DOHH2 (cell line): ENCODE results near the gene FAM219A.

Source experiments
- H3F3A ChIP-seq: fragments of 200-600 bp; sonication (generic), shearing (Covaris generic); 2 replicates; pipeline ENCODE4 v1.6.0; 2016; ENCODE audit warnings: antibody characterized with exemption, mild to moderate bottlenecking; ENCODE audit not compliant: control insufficient read depth, insufficient read depth
- H3K27ac ChIP-seq: fragments of 200-600 bp; sonication (generic); 2 replicates; pipeline ENCODE4 v1.5.1; 2014; ENCODE audit warnings: low read depth, mild to moderate bottlenecking, low read length, moderate library complexity
- H3K27me3 ChIP-seq: fragments of 200-600 bp; sonication (generic); 2 replicates; pipeline ENCODE4 v1.6.1; 2014; ENCODE audit warnings: mild to moderate bottlenecking, low read length, mixed read lengths; ENCODE audit not compliant: control insufficient read depth
- H3K36me3 ChIP-seq: fragments of 200-600 bp; sonication (generic); 2 replicates; pipeline ENCODE4 v1.6.1; 2014; ENCODE audit warnings: mild to moderate bottlenecking, low read length, moderate library complexity, mixed read lengths; ENCODE audit not compliant: control insufficient read depth
- H3K4me1 ChIP-seq: fragments of 200-600 bp; sonication (generic); 2 replicates; pipeline ENCODE4 v1.6.1; 2014; ENCODE audit warnings: mild to moderate bottlenecking, low read length, mixed read lengths; ENCODE audit not compliant: control insufficient read depth
- H3K4me2 ChIP-seq: fragments of 200-600 bp; sonication (generic); 2 replicates; pipeline ENCODE4 v1.6.0; 2014; ENCODE audit warnings: mild to moderate bottlenecking, low read length, moderate library complexity
- H3K4me3 ChIP-seq: fragments of 200-600 bp; sonication (generic); 2 replicates; pipeline ENCODE4 v1.5.1; 2014; ENCODE audit warnings: mild to moderate bottlenecking, low read length, mixed read lengths
- H3K79me2 ChIP-seq: fragments of 200-600 bp; sonication (generic); 2 replicates; pipeline ENCODE4 v1.6.1; 2014; ENCODE audit warnings: mild to moderate bottlenecking, low read length, mixed read lengths; ENCODE audit not compliant: control insufficient read depth
- H3K9me2 ChIP-seq: fragments of 200-600 bp; sonication (generic); replicated peaks from 2 replicates; pipeline ENCODE4 v1.6.1; 2014; ENCODE audit warnings: mild to moderate bottlenecking, low read length, mixed read lengths; ENCODE audit not compliant: control insufficient read depth
- H3K9me3 ChIP-seq: fragments of 200-600 bp; sonication (generic); 2 replicates; pipeline ENCODE4 v1.6.1; 2014; ENCODE audit warnings: antibody characterized with exemption, low read length, mixed read lengths; ENCODE audit not compliant: control insufficient read depth, insufficient read depth
- H4K20me1 ChIP-seq: fragments of 200-600 bp; sonication (generic); 2 replicates; pipeline ENCODE4 v1.6.0; 2014; ENCODE audit warnings: low read depth, mild to moderate bottlenecking, antibody characterized with exemption, low read length, moderate library complexity; ENCODE audit not compliant: control insufficient read depth, insufficient read depth
- EZH2phosphoT487 ChIP-seq: fragments of 200-600 bp; sonication (generic); IDR thresholded peaks from 2 replicates; pipeline ENCODE4 v1.6.1; 2017; ENCODE audit warnings: borderline replicate concordance, mild to moderate bottlenecking, antibody characterized with exemption, low read length, moderate library complexity, mixed read lengths
- TF ChIP-seq, protein P1 (sequence below): fragments of 200-600 bp; sonication (generic); IDR thresholded peaks from one replicate; pipeline ENCODE4 v1.5.1; 2014; ENCODE audit warnings: antibody characterized with exemption, mild to moderate bottlenecking, low read depth, low read length; ENCODE audit not compliant: poor library complexity, severe bottlenecking

Gene FAM219A

GRCh38 chr9:34505370-34506120 lies 47.2 kb upstream of the FAM219A start:
- H3K4me2 ChIP-seq, result no peak overlapping the region
- H3K9me3 ChIP-seq, result no peaks in the 10 kb centered on the region
- H3K36me3 ChIP-seq, result no peaks in the 10 kb centered on the region
- H3K27me3 ChIP-seq, result peaks cover 2% of the 10 kb centered on the region; the same call in 1 of the 2 replicates
- H3K79me2 ChIP-seq, result no peaks in the 10 kb centered on the region
- TF ChIP-seq EZH2phosphoT487, result no peak
- TF ChIP-seq, protein P1, sequence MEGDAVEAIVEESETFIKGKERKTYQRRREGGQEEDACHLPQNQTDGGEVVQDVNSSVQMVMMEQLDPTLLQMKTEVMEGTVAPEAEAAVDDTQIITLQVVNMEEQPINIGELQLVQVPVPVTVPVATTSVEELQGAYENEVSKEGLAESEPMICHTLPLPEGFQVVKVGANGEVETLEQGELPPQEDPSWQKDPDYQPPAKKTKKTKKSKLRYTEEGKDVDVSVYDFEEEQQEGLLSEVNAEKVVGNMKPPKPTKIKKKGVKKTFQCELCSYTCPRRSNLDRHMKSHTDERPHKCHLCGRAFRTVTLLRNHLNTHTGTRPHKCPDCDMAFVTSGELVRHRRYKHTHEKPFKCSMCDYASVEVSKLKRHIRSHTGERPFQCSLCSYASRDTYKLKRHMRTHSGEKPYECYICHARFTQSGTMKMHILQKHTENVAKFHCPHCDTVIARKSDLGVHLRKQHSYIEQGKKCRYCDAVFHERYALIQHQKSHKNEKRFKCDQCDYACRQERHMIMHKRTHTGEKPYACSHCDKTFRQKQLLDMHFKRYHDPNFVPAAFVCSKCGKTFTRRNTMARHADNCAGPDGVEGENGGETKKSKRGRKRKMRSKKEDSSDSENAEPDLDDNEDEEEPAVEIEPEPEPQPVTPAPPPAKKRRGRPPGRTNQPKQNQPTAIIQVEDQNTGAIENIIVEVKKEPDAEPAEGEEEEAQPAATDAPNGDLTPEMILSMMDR, result no peak
- no peak overlapping the region for H3K27ac ChIP-seq
- no peaks in the 10 kb centered on the region for H3F3A ChIP-seq
- no peak overlapping the region for H3K4me3 ChIP-seq
- H3K9me2 ChIP-seq, result no peaks in the 10 kb centered on the region
- H4K20me1 ChIP-seq, result no peaks in the 10 kb centered on the region
- H3K4me1 ChIP-seq, result no peaks in the 10 kb centered on the region

DNA sequence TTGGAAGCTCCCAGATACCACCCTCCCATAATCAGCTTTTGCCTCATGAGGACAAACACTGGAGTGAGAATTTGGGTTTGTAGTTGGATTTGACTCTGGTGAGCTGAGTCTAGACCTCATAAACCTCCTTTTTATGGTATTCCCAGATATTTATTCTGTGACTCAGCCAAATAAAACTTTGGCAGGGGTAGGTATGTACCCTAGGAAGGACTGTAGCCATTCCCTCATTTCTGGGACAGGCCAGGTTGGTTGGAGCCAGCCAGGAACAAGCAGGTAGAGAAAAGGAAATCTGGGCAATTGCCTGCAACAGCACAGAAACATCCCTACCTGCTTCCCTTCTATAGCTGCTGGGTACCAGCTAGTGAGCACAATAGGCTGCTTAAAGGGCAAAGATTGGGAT lies 45.0 kb upstream of the FAM219A start:
- no peak overlapping the region for H3K4me2 ChIP-seq
- TF ChIP-seq, protein P1, result no peak
- TF ChIP-seq EZH2phosphoT487, result no peak
- no peak overlapping the region for H3K27ac ChIP-seq

DNA sequence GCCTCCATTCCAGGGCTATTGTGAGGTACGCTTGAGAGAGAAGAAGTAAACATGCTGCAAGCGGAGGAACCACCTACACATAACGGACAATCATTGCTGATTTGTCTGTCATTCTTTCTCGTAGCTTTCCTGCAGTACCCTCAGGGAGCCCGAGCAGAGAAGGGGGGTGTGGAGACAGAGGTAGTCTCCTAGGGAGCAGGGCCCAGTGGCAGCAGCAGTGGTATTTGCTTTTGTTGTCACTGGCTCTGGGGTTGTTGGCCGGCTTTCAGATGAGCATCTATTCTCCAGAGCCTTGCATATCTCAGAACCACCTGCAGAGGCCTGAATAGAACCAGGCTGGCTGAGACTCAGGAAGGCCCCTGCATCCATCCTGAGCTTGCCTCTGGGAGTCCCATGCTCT lies 44.5 kb upstream of the FAM219A start:
- Histone ChIP-seq H3F3A (no peaks in the 10 kb centered on the region), H3K27ac (no peak overlapping the region), H4K20me1 (no peaks in the 10 kb centered on the region), H3K4me2 (no peak overlapping the region), H3K9me3 (no peaks in the 10 kb centered on the region), H3K9me2 (no peaks in the 10 kb centered on the region), H3K4me3 (no peak overlapping the region), H3K79me2 (no peaks in the 10 kb centered on the region), H3K27me3 (peaks cover 2% of the 10 kb centered on the region; the same call in 1 of the 2 replicates), H3K4me1 (no peaks in the 10 kb centered on the region), H3K36me3 (no peaks in the 10 kb centered on the region)
- TF ChIP-seq, protein P1, result no peak
- TF ChIP-seq EZH2phosphoT487, result no peak

More for the DNA sequence above, 45.0 kb upstream of the FAM219A start:
- H3K27me3 ChIP-seq, result peaks cover 2% of the 10 kb centered on the region; the same call in 1 of the 2 replicates
- no peaks in the 10 kb centered on the region for H3K36me3 ChIP-seq
- H3K9me2 ChIP-seq, result no peaks in the 10 kb centered on the region
- H3F3A ChIP-seq, result no peaks in the 10 kb centered on the region
- H3K4me3 ChIP-seq, result no peak overlapping the region
- no peaks in the 10 kb centered on the region for H3K79me2 ChIP-seq
- no peaks in the 10 kb centered on the region for H4K20me1 ChIP-seq
- no peaks in the 10 kb centered on the region for H3K4me1 ChIP-seq
- H3K9me3 ChIP-seq, result no peaks in the 10 kb centered on the region
